ENCODE data around the gene MEP1B.
"Not testable (repeated sequence)": the region's sequence is repeated elsewhere in the genome, so short reads cannot be mapped to it uniquely, and the experiment has no call there.

The MEP1B gene

GRCh38 chr18:32174719-32175118 is 15.1 kb upstream of the MEP1B start:
- no peaks in the 10 kb centered on the region for H3K36me3 ChIP-seq (ENCODE audit: control insufficient read depth in 2 of 2, insufficient read depth in 1 of 2, low read length in 2 of 2)
- TF ChIP-seq ZFP69B (tag by site-specific recombination; IDR thresholded peaks at IDR 0.05) = no peak
- TF ChIP-seq ZNF202 (tag by site-specific recombination; IDR thresholded peaks at IDR 0.05; ENCODE audit: borderline replicate concordance) = no peak
- no peak for TF ChIP-seq BCL11B (tag by site-specific recombination; IDR thresholded peaks at IDR 0.05; ENCODE audit: low read depth)
- no peak for TF ChIP-seq ZNF433 (tag by site-specific recombination; IDR thresholded peaks at IDR 0.05; ENCODE audit: low read depth)
- no peak for TF ChIP-seq TRIM28 (IDR thresholded peaks at IDR 0.05; ENCODE audit: borderline replicate concordance, low read length)
- TF ChIP-seq KLF16 (tag by site-specific recombination; IDR thresholded peaks at IDR 0.05) = no peak
- TF ChIP-seq ZNF112 (tag by site-specific recombination; IDR thresholded peaks at IDR 0.05) = no peak
- no peak for TF ChIP-seq ZNF830 (tag by site-specific recombination; IDR thresholded peaks at IDR 0.05; ENCODE audit: low read depth)
- TF ChIP-seq ZNF660 (tag by site-specific recombination; IDR thresholded peaks at IDR 0.05) = no peak
- TF ChIP-seq PBX3 (CRISPR knock-in tag; IDR thresholded peaks at IDR 0.05) = no peak
- no peak for TF ChIP-seq ZNF580 (tag by site-specific recombination; IDR thresholded peaks at IDR 0.05)
- no peak for TF ChIP-seq ZNF274 (IDR thresholded peaks at IDR 0.05; ENCODE audit: low read length)
- TF ChIP-seq ZNF274 (tag by site-specific recombination; IDR thresholded peaks at IDR 0.05; ENCODE audit: borderline replicate concordance) = no peak
- no peak for TF ChIP-seq ZSCAN4 (tag by site-specific recombination; IDR thresholded peaks at IDR 0.05)
- POLR2A ChIA-PET = interaction anchor here (1.0 kb wide), 1 partner anchor 296 kb away, joined by 5 read pairs; the partner anchor contains the start of gene GAREM1
- no peaks in the 10 kb centered on the region for H3K9me3 ChIP-seq (ENCODE audit: control insufficient read depth, insufficient read depth, low read depth, low read length)
- no peaks in the 10 kb centered on the region for H3K4me1 ChIP-seq (ENCODE audit: control insufficient read depth, insufficient read depth, low read length)
- H3K4me3 ChIP-seq (ENCODE audit: low read depth, low read length) = no peak overlapping the region
- CTCF ChIA-PET = no interaction called here
- no peak overlapping the region for H3K27ac ChIP-seq (ENCODE audit: extremely low read depth, low read depth, low read length)

GRCh38 chr18:32175265-32175664 is 14.6 kb upstream of the MEP1B start:
- ChIA-PET POLR2A (interaction anchor here (1.0 kb wide), 1 partner anchor 295 kb away, joined by 5 read pairs; the partner anchor contains the start of gene GAREM1), CTCF (interaction anchor here (1.0 kb wide), 1 partner anchor 153 kb away, joined by 3 read pairs; no protein-coding TSS in a partner anchor)
- H3K36me3 ChIP-seq (ENCODE audit: control insufficient read depth in 2 of 2, insufficient read depth in 1 of 2, low read length in 2 of 2) = no peaks in the 10 kb centered on the region
- no peaks in the 10 kb centered on the region for H3K4me1 ChIP-seq (ENCODE audit: control insufficient read depth, insufficient read depth, low read length)
- no peak overlapping the region for H3K27ac ChIP-seq (ENCODE audit: extremely low read depth, low read depth, low read length)
- TF ChIP-seq ZNF610 (tag by site-specific recombination; IDR thresholded peaks at IDR 0.05; ENCODE audit: borderline replicate concordance) (no peak), ZNF529 (tag by site-specific recombination; IDR thresholded peaks at IDR 0.05; ENCODE audit: insufficient replicate concordance) (no peak), ZNF350 (tag by site-specific recombination; IDR thresholded peaks at IDR 0.05) (no peak), ZSCAN4 (tag by site-specific recombination; IDR thresholded peaks at IDR 0.05) (no peak)
- H3K9me3 ChIP-seq (ENCODE audit: control insufficient read depth, insufficient read depth, low read depth, low read length) = no peaks in the 10 kb centered on the region
- H3K4me3 ChIP-seq (ENCODE audit: low read depth, low read length) = no peak overlapping the region

GRCh38 chr18:32176745-32177144 is 13.1 kb upstream of the MEP1B start:
- H3K27ac ChIP-seq (ENCODE audit: extremely low read depth, low read depth, low read length); POLR2A ChIA-PET: not testable (repeated sequence)
- CTCF ChIA-PET = interaction anchor here (0.6 to 1.7 kb wide), 2 partner anchors 19 to 57 kb away, joined by 5 to 6 read pairs; no protein-coding TSS in a partner anchor

More at GRCh38 chr18:32176745-32177144, 13.1 kb upstream of the MEP1B start:
- not testable (repeated sequence) for H3K4me3 ChIP-seq (ENCODE audit: low read depth, low read length); H3K4me1 ChIP-seq (ENCODE audit: control insufficient read depth, insufficient read depth, low read length); H3K9me3 ChIP-seq (ENCODE audit: control insufficient read depth, insufficient read depth, low read depth, low read length); H3K36me3 ChIP-seq (ENCODE audit: control insufficient read depth in 2 of 2, insufficient read depth in 1 of 2, low read length in 2 of 2)
- TF ChIP-seq ZNF366 (tag by site-specific recombination; conservative IDR thresholded peaks at IDR 0.05) = peak; percentile 94
- TF ChIP-seq ZBTB17 (tag by site-specific recombination; IDR thresholded peaks at IDR 0.05) = 0 out of 2 replicates have a peak, but pooled peaks have one; percentile 13

All from HEK293 (cell line).